Measurements from ENCODE around the gene IL17C. TPM values are rescaled to one million over a fixed set of nuclear protein-coding genes. Genes with fewer than 3 reads are reported as not detected.
A peak's percentile ranks its signal among the peaks of the same experiment; 100 is the strongest.

Gene IL17C
- total and polyA plus RNA-seq, 9 of the 15 experiments (the other 6 are each of a cell fraction or from before 2014, with no cell fraction given) = not detected

GRCh38 chr16:88647178-88648070, 9.1 kb downstream of the IL17C start:
- ATAC-seq (no peak), DNase-seq (ENCODE audit: extremely low read depth in 1 of 4, low spot score in 3 of 4) (no peak), FAIRE-seq (no peak)
- Histone ChIP-seq H3K4me3 (no peak overlapping the region), H3K9me1 (ENCODE audit: control insufficient read depth, insufficient read depth, low read length) (no peaks in the 10 kb centered on the region), H3K9ac (ENCODE audit: insufficient read depth in 1 of 2, low read depth in 2 of 2, low read length in 2 of 2) (peak overlapping the region in 1 of 2 experiments; percentile 66; a peak in 2 of 4 replicates), H4K20me1 (replicated peaks; ENCODE audit: control insufficient read depth, insufficient read depth, low read length) (peaks cover 8% of the 10 kb centered on the region; the same call in 1 of the 2 replicates), H3K4me1 (replicated peaks in 1 of 2; ENCODE audit: control insufficient read depth in 2 of 2, insufficient read depth in 2 of 2, low read length in 2 of 2) (peaks cover 11 to 82% of the 10 kb centered on the region in 2 experiments; a peak in 4 of 5 replicates), H3K4me2 (ENCODE audit: insufficient read depth, low read length) (no peak overlapping the region), H3K9me3 (replicated peaks; ENCODE audit: control insufficient read depth, insufficient read depth, low read depth, low read length) (no peaks in the 10 kb centered on the region), H2AFZ (ENCODE audit: low read depth, low read length) (no peak overlapping the region), H3K27ac (ENCODE audit: extremely low read depth, low read depth, low read length) (no peak overlapping the region), H3K27me3 (ENCODE audit: control insufficient read depth in 2 of 2, insufficient read depth in 2 of 2, low read length in 2 of 2) (no peaks in the 10 kb centered on the region), H3K36me3 (ENCODE audit: control insufficient read depth, insufficient read depth, low read length) (peaks cover 47% of the 10 kb centered on the region; the same call in 2 of the 3 replicates), H3K79me2 (ENCODE audit: control insufficient read depth, insufficient read depth, low read length) (peaks cover 33% of the 10 kb centered on the region)
- no TSS peak for BruUV-seq (replicated peaks)
- intact Hi-C loops (cut with micrococcal nuclease) = no loop called here
- in situ Hi-C loops (cut with MboI) = no loop called here
- CTCF ChIA-PET (ENCODE audit: low intra/inter-chr PET ratio) = no interaction called here
- POLR2A ChIA-PET = interaction anchor here (0.6 to 0.7 kb wide), 2 partner anchors 9 to 567 kb away, joined by 3 read pairs; partner anchors contain the start of gene IL17C
- WGBS (ENCODE audit: insufficient coverage, low coverage, missing lambda C conversion rate) = 90% methylated on average over 22 of the region's 22 CpGs
- no peak for TF ChIP-seq ATF6 (CRISPR knock-in tag; IDR thresholded peaks at IDR 0.05)
- no peak for TF ChIP-seq UBTF (IDR thresholded peaks at IDR 0.05; ENCODE audit: borderline replicate concordance in 1 of 2, low read depth in 2 of 2, low read length in 2 of 2)
- TF ChIP-seq POLR2H (tag; IDR thresholded peaks at IDR 0.05; ENCODE audit: low read depth) = no peak
- peak; percentile 78 for TF ChIP-seq RBM22 (IDR thresholded peaks at IDR 0.05; ENCODE audit: low read depth, low read length, poor library complexity, severe bottlenecking)
- TF ChIP-seq CREBBP (IDR thresholded peaks at IDR 0.05; ENCODE audit: low read depth, low read length) = no peak
- peak; percentile 38 for TF ChIP-seq FIP1L1 (IDR thresholded peaks at IDR 0.05; ENCODE audit: low read depth, low read length, poor library complexity, severe bottlenecking)
- no peak for TF ChIP-seq ZFX (CRISPR knock-in tag; IDR thresholded peaks at IDR 0.05)
- no peak for TF ChIP-seq FOXO4 (CRISPR knock-in tag; IDR thresholded peaks at IDR 0.05)
- no peak for TF ChIP-seq NEUROD1 (IDR thresholded peaks at IDR 0.05; ENCODE audit: borderline replicate concordance, low read depth, low read length, partially characterized antibody)
- no peak for TF ChIP-seq SMARCC2 (IDR thresholded peaks at IDR 0.05; ENCODE audit: low read depth)
- no peak for TF ChIP-seq ZNF512 (tag; IDR thresholded peaks at IDR 0.05)
- no peak for TF ChIP-seq BRCA1 (IDR thresholded peaks at IDR 0.05)
- no peak for TF ChIP-seq BRCA1 (CRISPR knock-in tag; IDR thresholded peaks at IDR 0.05)

Data from K562 (cell line).